Measurements from ENCODE around the gene COL4A3.

Gene COL4A3

DNA sequence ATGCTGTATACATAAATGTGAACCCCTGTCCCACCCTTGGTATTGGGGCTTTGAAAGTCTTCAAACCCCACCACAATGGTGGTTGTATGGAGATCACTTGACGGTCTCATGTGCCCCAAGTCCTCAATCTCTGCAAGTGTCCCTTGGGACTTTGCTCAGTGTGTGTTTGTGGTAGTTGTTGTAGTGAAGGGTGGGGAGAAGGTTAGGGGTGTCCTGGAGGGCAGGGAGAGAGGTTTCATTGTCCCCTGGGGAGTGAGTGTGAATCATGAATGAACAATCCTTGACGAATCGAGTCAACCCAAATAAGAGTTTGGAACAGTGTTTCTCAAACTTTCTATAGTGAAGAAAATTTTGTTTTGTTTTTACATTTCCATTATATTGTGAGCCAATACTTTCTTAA lies 28.1 kb downstream of the COL4A3 start:
- TF ChIP-seq ESRRG (CRISPR knock-in tag; IDR thresholded peaks at IDR 0.05) (no peak), GLIS3 (CRISPR knock-in tag; IDR thresholded peaks at IDR 0.05) (no peak)
- TF ChIP-seq, protein P1, sequence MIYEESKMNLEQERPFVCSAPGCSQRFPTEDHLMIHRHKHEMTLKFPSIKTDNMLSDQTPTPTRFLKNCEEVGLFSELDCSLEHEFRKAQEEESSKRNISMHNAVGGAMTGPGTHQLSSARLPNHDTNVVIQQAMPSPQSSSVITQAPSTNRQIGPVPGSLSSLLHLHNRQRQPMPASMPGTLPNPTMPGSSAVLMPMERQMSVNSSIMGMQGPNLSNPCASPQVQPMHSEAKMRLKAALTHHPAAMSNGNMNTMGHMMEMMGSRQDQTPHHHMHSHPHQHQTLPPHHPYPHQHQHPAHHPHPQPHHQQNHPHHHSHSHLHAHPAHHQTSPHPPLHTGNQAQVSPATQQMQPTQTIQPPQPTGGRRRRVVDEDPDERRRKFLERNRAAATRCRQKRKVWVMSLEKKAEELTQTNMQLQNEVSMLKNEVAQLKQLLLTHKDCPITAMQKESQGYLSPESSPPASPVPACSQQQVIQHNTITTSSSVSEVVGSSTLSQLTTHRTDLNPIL (CRISPR knock-in tag; IDR thresholded peaks at IDR 0.05; ENCODE audit: low read depth), result no peak
- TF ChIP-seq, protein P2, sequence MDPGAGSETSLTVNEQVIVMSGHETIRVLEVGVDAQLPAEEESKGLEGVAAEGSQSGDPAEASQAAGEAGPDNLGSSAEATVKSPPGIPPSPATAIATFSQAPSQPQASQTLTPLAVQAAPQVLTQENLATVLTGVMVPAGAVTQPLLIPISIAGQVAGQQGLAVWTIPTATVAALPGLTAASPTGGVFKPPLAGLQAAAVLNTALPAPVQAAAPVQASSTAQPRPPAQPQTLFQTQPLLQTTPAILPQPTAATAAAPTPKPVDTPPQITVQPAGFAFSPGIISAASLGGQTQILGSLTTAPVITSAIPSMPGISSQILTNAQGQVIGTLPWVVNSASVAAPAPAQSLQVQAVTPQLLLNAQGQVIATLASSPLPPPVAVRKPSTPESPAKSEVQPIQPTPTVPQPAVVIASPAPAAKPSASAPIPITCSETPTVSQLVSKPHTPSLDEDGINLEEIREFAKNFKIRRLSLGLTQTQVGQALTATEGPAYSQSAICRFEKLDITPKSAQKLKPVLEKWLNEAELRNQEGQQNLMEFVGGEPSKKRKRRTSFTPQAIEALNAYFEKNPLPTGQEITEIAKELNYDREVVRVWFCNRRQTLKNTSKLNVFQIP (CRISPR knock-in tag; IDR thresholded peaks at IDR 0.05; ENCODE audit: borderline replicate concordance, low read depth), result no peak
- ATAC-seq, result no peak

DNA sequence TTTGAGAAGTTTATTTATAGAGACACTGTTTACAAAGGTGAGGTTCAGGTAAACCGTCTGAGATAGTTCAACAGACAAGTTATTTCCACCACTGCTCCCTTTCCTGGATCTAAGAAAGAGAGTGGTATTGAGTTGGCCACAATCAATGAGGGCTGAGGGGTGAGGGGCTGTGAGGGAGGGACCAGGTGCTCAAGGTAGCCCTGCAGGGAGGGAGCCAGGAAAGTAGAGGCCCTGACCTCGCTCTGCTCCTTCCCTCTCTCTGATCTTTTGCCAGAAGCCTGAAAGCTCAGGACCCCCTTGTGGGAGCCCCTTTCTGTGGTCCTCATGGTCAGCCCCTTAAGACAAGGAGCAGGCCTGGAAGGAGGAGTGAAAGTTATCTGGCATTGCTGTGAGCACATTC lies 29.8 kb downstream of the COL4A3 start:
- no peak for ATAC-seq

DNA sequence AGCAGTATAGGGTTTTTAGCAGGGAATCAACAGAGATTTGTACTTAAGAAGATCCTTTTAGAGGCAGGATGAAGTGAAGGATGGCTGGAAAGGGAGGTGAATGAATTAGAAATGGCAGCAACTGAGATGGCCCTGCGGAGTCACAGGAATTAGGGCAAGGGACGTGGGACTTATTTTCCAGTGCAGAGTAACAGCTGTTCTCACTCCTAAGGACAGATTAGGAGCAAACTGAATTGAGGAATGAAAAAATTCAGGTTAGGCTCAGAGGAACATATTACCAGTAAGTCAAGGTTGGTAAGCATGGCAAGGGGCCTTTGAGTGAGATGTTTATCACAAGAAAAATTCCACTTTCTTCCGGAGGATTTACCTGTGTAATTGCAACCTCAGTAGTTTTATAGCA lies 34.4 kb downstream of the COL4A3 start:
- no peak for TF ChIP-seq TOX (CRISPR knock-in tag; IDR thresholded peaks at IDR 0.05; ENCODE audit: borderline replicate concordance)
- TF ChIP-seq, protein P1 (CRISPR knock-in tag; IDR thresholded peaks at IDR 0.05; ENCODE audit: low read depth), result no peak
- TF ChIP-seq PPARA (CRISPR knock-in tag; IDR thresholded peaks at IDR 0.05; ENCODE audit: borderline replicate concordance), result no peak
- TF ChIP-seq GLIS3 (CRISPR knock-in tag; IDR thresholded peaks at IDR 0.05), result no peak
- TF ChIP-seq ZFP30 (CRISPR knock-in tag; IDR thresholded peaks at IDR 0.05), result no peak
- no peak for ATAC-seq

More for the DNA sequence above, 29.8 kb downstream of the COL4A3 start:
- TF ChIP-seq RARB (CRISPR knock-in tag; IDR thresholded peaks at IDR 0.05) (no peak), ZC3H10 (CRISPR knock-in tag; IDR thresholded peaks at IDR 0.05) (no peak), GLIS3 (CRISPR knock-in tag; IDR thresholded peaks at IDR 0.05) (no peak), OSR1 (CRISPR knock-in tag; IDR thresholded peaks at IDR 0.05) (no peak), TCF4 (CRISPR knock-in tag; IDR thresholded peaks at IDR 0.05; ENCODE audit: borderline replicate concordance) (no peak), ZFP30 (CRISPR knock-in tag; IDR thresholded peaks at IDR 0.05) (no peak), ARNTL (CRISPR knock-in tag; IDR thresholded peaks at IDR 0.05; ENCODE audit: borderline replicate concordance, low read depth) (no peak), ZNF565 (CRISPR knock-in tag; conservative IDR thresholded peaks at IDR 0.05; ENCODE audit: low read depth) (no peak), PPARA (CRISPR knock-in tag; IDR thresholded peaks at IDR 0.05; ENCODE audit: borderline replicate concordance) (no peak)
- TF ChIP-seq, protein P3, sequence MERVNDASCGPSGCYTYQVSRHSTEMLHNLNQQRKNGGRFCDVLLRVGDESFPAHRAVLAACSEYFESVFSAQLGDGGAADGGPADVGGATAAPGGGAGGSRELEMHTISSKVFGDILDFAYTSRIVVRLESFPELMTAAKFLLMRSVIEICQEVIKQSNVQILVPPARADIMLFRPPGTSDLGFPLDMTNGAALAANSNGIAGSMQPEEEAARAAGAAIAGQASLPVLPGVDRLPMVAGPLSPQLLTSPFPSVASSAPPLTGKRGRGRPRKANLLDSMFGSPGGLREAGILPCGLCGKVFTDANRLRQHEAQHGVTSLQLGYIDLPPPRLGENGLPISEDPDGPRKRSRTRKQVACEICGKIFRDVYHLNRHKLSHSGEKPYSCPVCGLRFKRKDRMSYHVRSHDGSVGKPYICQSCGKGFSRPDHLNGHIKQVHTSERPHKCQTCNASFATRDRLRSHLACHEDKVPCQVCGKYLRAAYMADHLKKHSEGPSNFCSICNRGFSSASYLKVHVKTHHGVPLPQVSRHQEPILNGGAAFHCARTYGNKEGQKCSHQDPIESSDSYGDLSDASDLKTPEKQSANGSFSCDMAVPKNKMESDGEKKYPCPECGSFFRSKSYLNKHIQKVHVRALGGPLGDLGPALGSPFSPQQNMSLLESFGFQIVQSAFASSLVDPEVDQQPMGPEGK (CRISPR knock-in tag; IDR thresholded peaks at IDR 0.05; ENCODE audit: borderline replicate concordance), result no peak
- TF ChIP-seq, protein P4, sequence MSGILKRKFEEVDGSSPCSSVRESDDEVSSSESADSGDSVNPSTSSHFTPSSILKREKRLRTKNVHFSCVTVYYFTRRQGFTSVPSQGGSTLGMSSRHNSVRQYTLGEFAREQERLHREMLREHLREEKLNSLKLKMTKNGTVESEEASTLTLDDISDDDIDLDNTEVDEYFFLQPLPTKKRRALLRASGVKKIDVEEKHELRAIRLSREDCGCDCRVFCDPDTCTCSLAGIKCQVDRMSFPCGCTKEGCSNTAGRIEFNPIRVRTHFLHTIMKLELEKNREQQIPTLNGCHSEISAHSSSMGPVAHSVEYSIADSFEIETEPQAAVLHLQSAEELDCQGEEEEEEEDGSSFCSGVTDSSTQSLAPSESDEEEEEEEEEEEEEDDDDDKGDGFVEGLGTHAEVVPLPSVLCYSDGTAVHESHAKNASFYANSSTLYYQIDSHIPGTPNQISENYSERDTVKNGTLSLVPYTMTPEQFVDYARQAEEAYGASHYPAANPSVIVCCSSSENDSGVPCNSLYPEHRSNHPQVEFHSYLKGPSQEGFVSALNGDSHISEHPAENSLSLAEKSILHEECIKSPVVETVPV (CRISPR knock-in tag; IDR thresholded peaks at IDR 0.05), result no peak
- TF ChIP-seq, protein P5, sequence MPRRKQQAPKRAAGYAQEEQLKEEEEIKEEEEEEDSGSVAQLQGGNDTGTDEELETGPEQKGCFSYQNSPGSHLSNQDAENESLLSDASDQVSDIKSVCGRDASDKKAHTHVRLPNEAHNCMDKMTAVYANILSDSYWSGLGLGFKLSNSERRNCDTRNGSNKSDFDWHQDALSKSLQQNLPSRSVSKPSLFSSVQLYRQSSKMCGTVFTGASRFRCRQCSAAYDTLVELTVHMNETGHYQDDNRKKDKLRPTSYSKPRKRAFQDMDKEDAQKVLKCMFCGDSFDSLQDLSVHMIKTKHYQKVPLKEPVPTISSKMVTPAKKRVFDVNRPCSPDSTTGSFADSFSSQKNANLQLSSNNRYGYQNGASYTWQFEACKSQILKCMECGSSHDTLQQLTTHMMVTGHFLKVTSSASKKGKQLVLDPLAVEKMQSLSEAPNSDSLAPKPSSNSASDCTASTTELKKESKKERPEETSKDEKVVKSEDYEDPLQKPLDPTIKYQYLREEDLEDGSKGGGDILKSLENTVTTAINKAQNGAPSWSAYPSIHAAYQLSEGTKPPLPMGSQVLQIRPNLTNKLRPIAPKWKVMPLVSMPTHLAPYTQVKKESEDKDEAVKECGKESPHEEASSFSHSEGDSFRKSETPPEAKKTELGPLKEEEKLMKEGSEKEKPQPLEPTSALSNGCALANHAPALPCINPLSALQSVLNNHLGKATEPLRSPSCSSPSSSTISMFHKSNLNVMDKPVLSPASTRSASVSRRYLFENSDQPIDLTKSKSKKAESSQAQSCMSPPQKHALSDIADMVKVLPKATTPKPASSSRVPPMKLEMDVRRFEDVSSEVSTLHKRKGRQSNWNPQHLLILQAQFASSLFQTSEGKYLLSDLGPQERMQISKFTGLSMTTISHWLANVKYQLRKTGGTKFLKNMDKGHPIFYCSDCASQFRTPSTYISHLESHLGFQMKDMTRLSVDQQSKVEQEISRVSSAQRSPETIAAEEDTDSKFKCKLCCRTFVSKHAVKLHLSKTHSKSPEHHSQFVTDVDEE (CRISPR knock-in tag; IDR thresholded peaks at IDR 0.05), result no peak

DNA sequence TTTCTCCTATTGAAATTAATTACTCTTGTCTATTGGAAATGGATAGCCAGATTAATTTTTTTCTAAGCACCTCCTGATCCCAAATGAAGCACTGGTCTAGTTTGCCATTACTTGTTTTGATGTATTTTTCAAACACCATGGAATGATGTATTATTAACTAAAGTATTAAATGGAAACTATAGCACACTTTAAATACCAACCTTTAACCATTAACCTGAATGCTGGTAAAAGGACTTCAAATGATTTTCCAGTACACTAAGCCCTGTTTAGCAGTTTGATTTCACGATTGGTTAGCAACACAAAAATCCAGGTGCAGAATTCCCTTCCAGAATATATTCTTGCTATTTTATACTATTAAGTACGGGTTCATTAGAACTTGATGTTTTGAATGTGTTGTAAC lies 37.3 kb downstream of the COL4A3 start:
- ATAC-seq, result no peak
- TF ChIP-seq RARB (CRISPR knock-in tag; IDR thresholded peaks at IDR 0.05) (no peak), ESRRG (CRISPR knock-in tag; IDR thresholded peaks at IDR 0.05) (no peak), SNAI2 (CRISPR knock-in tag; IDR thresholded peaks at IDR 0.05) (no peak), ZNF565 (CRISPR knock-in tag; conservative IDR thresholded peaks at IDR 0.05; ENCODE audit: low read depth) (no peak), ZNF70 (CRISPR knock-in tag; IDR thresholded peaks at IDR 0.05) (no peak), ISL1 (CRISPR knock-in tag; IDR thresholded peaks at IDR 0.05) (no peak)
- TF ChIP-seq, protein P3 (CRISPR knock-in tag; IDR thresholded peaks at IDR 0.05; ENCODE audit: borderline replicate concordance), result no peak
- TF ChIP-seq, protein P5 (CRISPR knock-in tag; IDR thresholded peaks at IDR 0.05), result no peak

All from SK-N-SH treated with all-trans-retinoic acid at 6 μM for 48 hours (cell line).